Nephron (organoid): Measurements from ENCODE around the gene KIFC3.

Experiments
- H3K27ac Mint-ChIP-seq, 3 experiments: 2 replicates each; pipeline ENCODE4 v1.8.0; 2020; ENCODE audit warnings: mixed read lengths in 3 of 3, mild to moderate bottlenecking in 2 of 3, moderate library complexity in 1 of 3
- H3K27me3 Mint-ChIP-seq: 2 replicates; pipeline ENCODE4 v1.8.0; 2021; ENCODE audit warnings: low read depth, mild to moderate bottlenecking, moderate library complexity, mixed read lengths
- H3K36me3 Mint-ChIP-seq: 2 replicates; pipeline ENCODE4 v1.8.0; 2020; ENCODE audit warnings: low read depth, mixed read lengths
- H3K4me1 Mint-ChIP-seq: 2 replicates; pipeline ENCODE4 v1.8.0; 2020; ENCODE audit warnings: mixed read lengths
- H3K4me3 Mint-ChIP-seq, 3 experiments: 2 replicates each; pipeline ENCODE4 v1.8.0; 2020; ENCODE audit warnings: mild to moderate bottlenecking in 3 of 3, mixed read lengths in 3 of 3, moderate library complexity in 2 of 3
- H3K9me3 Mint-ChIP-seq: 2 replicates; pipeline ENCODE4 v1.8.0; 2020; ENCODE audit warnings: mixed read lengths
- CTCF ChIP-seq, 3 experiments: fragments of 200-600 bp; sonication (generic); IDR thresholded peaks; one replicate each; pipeline ENCODE4 v1.5.0; 2021; ENCODE audit warnings: antibody characterized with exemption in 3 of 3; ENCODE audit not compliant: unreplicated experiment in 3 of 3

Gene KIFC3

GRCh38 chr16:57750796-57751538 lies 51.3 kb downstream of the KIFC3 start:
- Mint-ChIP-seq H3K36me3 (peaks cover 12% of the 10 kb centered on the region), H3K4me3 (no peak overlapping the region), H3K4me1 (peaks cover 21% of the 10 kb centered on the region), H3K9me3 (no peaks in the 10 kb centered on the region), H3K27ac (no peak overlapping the region), H3K27me3 (no peaks in the 10 kb centered on the region)
- TF ChIP-seq CTCF (IDR thresholded peaks at IDR 0.05; ENCODE audit: unreplicated experiment in 3 of 3) = no peak

GRCh38 chr16:57749856-57750452 lies 52.3 kb downstream of the KIFC3 start:
- no peak overlapping the region for H3K4me3 Mint-ChIP-seq
- TF ChIP-seq CTCF (IDR thresholded peaks at IDR 0.05; ENCODE audit: unreplicated experiment in 3 of 3) = no peak
- no peaks in the 10 kb centered on the region for H3K9me3 Mint-ChIP-seq
- H3K4me1 Mint-ChIP-seq = peaks cover 27% of the 10 kb centered on the region
- H3K36me3 Mint-ChIP-seq = peaks cover 17% of the 10 kb centered on the region
- no peak overlapping the region for H3K27ac Mint-ChIP-seq
- no peaks in the 10 kb centered on the region for H3K27me3 Mint-ChIP-seq

- Mint-ChIP-seq H3K9me3 (no peaks in the 10 kb centered on the region), H3K4me1 (peaks cover 27% of the 10 kb centered on the region), H3K36me3 (peaks cover 20% of the 10 kb centered on the region), H3K27me3 (no peaks in the 10 kb centered on the region), H3K27ac (no peak overlapping the region), H3K4me3 (no peak overlapping the region)
- no peak for TF ChIP-seq CTCF (IDR thresholded peaks at IDR 0.05; ENCODE audit: unreplicated experiment in 3 of 3)
Measured at GRCh38 chr16:57749101-57749692, 53.1 kb downstream of the KIFC3 start.

GRCh38 chr16:57748596-57748995 lies 53.7 kb downstream of the KIFC3 start:
- Mint-ChIP-seq H3K9me3 (no peaks in the 10 kb centered on the region), H3K27ac (no peak overlapping the region), H3K27me3 (no peaks in the 10 kb centered on the region), H3K36me3 (peaks cover 18% of the 10 kb centered on the region), H3K4me1 (peaks cover 28% of the 10 kb centered on the region), H3K4me3 (no peak overlapping the region)
- no peak for TF ChIP-seq CTCF (IDR thresholded peaks at IDR 0.05; ENCODE audit: unreplicated experiment in 3 of 3)

- no peak overlapping the region for H3K27ac Mint-ChIP-seq
- H3K4me3 Mint-ChIP-seq = no peak overlapping the region
- TF ChIP-seq CTCF (IDR thresholded peaks at IDR 0.05; ENCODE audit: unreplicated experiment in 3 of 3) = no peak
- peaks cover 18% of the 10 kb centered on the region for H3K36me3 Mint-ChIP-seq
- H3K4me1 Mint-ChIP-seq = peaks cover 34% of the 10 kb centered on the region
- no peaks in the 10 kb centered on the region for H3K9me3 Mint-ChIP-seq
- no peaks in the 10 kb centered on the region for H3K27me3 Mint-ChIP-seq
Measured at GRCh38 chr16:57747996-57748395, 54.3 kb downstream of the KIFC3 start.
